22Rv1 (cell line): Measurements from ENCODE around the gene DCAF8L2.

Source experiments
- CTCF ChIP-seq: fragments of 450-650 bp; IDR thresholded peaks from 2 replicates; pipeline ENCODE4 v1.5.1; 2017; ENCODE audit warnings: mild to moderate bottlenecking
- ZFX ChIP-seq: fragments of 450-650 bp; IDR thresholded peaks from 2 replicates; pipeline ENCODE4 v1.6.1; 2017; ENCODE audit warnings: antibody characterized with exemption, borderline replicate concordance

DNA sequence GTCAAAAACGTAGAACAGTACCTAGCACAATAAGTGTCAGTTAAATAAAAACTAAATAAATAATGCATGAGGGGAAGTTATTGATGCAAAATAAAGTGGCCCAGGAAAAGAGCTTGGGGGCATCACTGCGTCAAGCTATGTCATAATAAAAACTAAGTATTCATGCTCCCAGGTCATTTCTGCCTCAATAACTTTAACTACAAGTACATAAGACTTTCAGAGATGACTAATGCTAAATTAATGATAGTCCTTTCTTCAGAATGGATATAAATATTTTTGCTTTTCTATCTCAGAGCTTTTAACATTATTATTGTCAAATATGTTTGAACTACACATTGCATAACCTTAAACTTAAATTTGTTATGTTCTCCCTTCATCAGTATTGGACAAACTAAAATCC, 125.5 kb downstream of the DCAF8L2 start:
- no peak for TF ChIP-seq CTCF
- no peak for TF ChIP-seq ZFX
